Activated T-helper 2 cell treated with anti-CD3 and anti-CD28 coated beads, Interferon-gamma antibody, Interleukin-2, Interleukin-4, amounts not matched to agents 10 μg/mL and 5 μg/mL and 100 μg/mL, durations not matched to agents 14 hours and 24 hours and 36 hours (primary cell): Measurements from ENCODE around the gene TMEM238L. TPM values are rescaled to one million over a fixed set of nuclear protein-coding genes. Genes with fewer than 3 reads are reported as not detected.
A peak's percentile ranks its signal among the peaks of the same experiment; 100 is the strongest.
"Not testable (repeated sequence)": the region's sequence is repeated elsewhere in the genome, so short reads cannot be mapped to it uniquely, and the experiment has no call there.

ENCODE experiments used
- DNase-seq: peaks from one replicate; pipeline ENCODE4 v3.0.0; 2021; ENCODE audit warnings: low spot score
- H3K27ac Mint-ChIP-seq: one replicate; pipeline ENCODE4 v1.8.0; 2021; ENCODE audit warnings: mixed read lengths
- H3K27me3 Mint-ChIP-seq: one replicate; pipeline ENCODE4 v1.8.0; 2021; ENCODE audit warnings: low read depth, mixed read lengths
- H3K36me3 Mint-ChIP-seq: one replicate; pipeline ENCODE4 v1.8.0; 2021; ENCODE audit warnings: low read depth, mixed read lengths
- H3K4me1 Mint-ChIP-seq: one replicate; pipeline ENCODE4 v1.8.0; 2021; ENCODE audit warnings: low read depth, mixed read lengths
- H3K4me3 Mint-ChIP-seq: one replicate; pipeline ENCODE4 v1.8.0; 2021; ENCODE audit warnings: low read depth, mild to moderate bottlenecking, moderate library complexity, mixed read lengths
- H3K9me3 Mint-ChIP-seq: one replicate; pipeline ENCODE4 v1.8.0; 2021; ENCODE audit warnings: mixed read lengths
- intact Hi-C: fragments of 100-400 bp; cut with micrococcal nuclease; formaldehyde crosslinking; loops from one replicate; pipeline ENCODE4 v1.15.1; 2023
- total RNA-seq: library from RNA; stranded (reverse); gene quantifications from 2 replicates; pipeline ENCODE4 v1.2.3, GENCODE V29; 2022

TMEM238L gene
- total RNA-seq: not detected in 2 replicates

- H3K36me3 Mint-ChIP-seq: no peaks in the 10 kb centered on the region
- intact Hi-C loops: no loop called here
- H3K4me3 Mint-ChIP-seq: no peak within 1 kb of the TSS
- no peaks in the 10 kb centered on the region for H3K9me3 Mint-ChIP-seq
- H3K4me1 Mint-ChIP-seq: no peaks in the 10 kb centered on the region
- no peak within 1 kb of the TSS for H3K27ac Mint-ChIP-seq
- H3K27me3 Mint-ChIP-seq: no peaks in the 10 kb centered on the region
- DNase-seq: no peak
These were observed at the start of gene TMEM238L for GRCh38 chr17:10803830-10804475. Gene TMEM238L (minus strand): TSS chr17:10804099. CDS start chr17:10803963, 136 bp downstream.

- DNase-seq, H3K36me3 Mint-ChIP-seq, H3K27me3 Mint-ChIP-seq, H3K9me3 Mint-ChIP-seq, H3K4me3 Mint-ChIP-seq, H3K27ac Mint-ChIP-seq: not testable (repeated sequence)
- intact Hi-C loops: loop anchor here (5.0 kb wide), 1 partner anchor 94 kb away; no protein-coding TSS in a partner anchor
- peaks cover 12% of the 10 kb centered on the region for H3K4me1 Mint-ChIP-seq
These were observed 42.7 kb upstream of the TMEM238L start for GRCh38 chr17:10846636-10847035.

GRCh38 chr17:10845388-10845751 is 41.5 kb upstream of the TMEM238L start:
- H3K4me3 Mint-ChIP-seq: no peak overlapping the region
- H3K27me3 Mint-ChIP-seq: peaks cover 4% of the 10 kb centered on the region
- no peaks in the 10 kb centered on the region for H3K9me3 Mint-ChIP-seq
- H3K4me1 Mint-ChIP-seq: peaks cover 12% of the 10 kb centered on the region
- H3K27ac Mint-ChIP-seq: no peak overlapping the region
- no peak for DNase-seq
- intact Hi-C loops: loop anchor here (1.0 to 5.0 kb wide), 4 partner anchors 73 to 199 kb away; no protein-coding TSS in a partner anchor
- H3K36me3 Mint-ChIP-seq: no peaks in the 10 kb centered on the region

GRCh38 chr17:10844621-10845387 is 40.9 kb upstream of the TMEM238L start:
- H3K27me3 Mint-ChIP-seq: peaks cover 4% of the 10 kb centered on the region
- DNase-seq: peak; percentile 54
- no peaks in the 10 kb centered on the region for H3K36me3 Mint-ChIP-seq
- H3K4me1 Mint-ChIP-seq: peaks cover 12% of the 10 kb centered on the region
- H3K27ac Mint-ChIP-seq: no peak overlapping the region
- H3K4me3 Mint-ChIP-seq: peak overlapping the region; percentile 73
- intact Hi-C loops: loop anchor here (1.0 to 5.0 kb wide), 4 partner anchors 73 to 199 kb away; no protein-coding TSS in a partner anchor
- H3K9me3 Mint-ChIP-seq: no peaks in the 10 kb centered on the region

- H3K4me1 Mint-ChIP-seq: peaks cover 12% of the 10 kb centered on the region
- H3K27ac Mint-ChIP-seq: no peak overlapping the region
- no peaks in the 10 kb centered on the region for H3K9me3 Mint-ChIP-seq
- intact Hi-C loops: no loop called here
- no peaks in the 10 kb centered on the region for H3K36me3 Mint-ChIP-seq
- no peak for DNase-seq
- no peak overlapping the region for H3K4me3 Mint-ChIP-seq
- peaks cover 4% of the 10 kb centered on the region for H3K27me3 Mint-ChIP-seq
These were observed 39.9 kb upstream of the TMEM238L start for GRCh38 chr17:10843811-10844210.

- H3K36me3 Mint-ChIP-seq: no peaks in the 10 kb centered on the region
- no peak overlapping the region for H3K4me3 Mint-ChIP-seq
- peaks cover 12% of the 10 kb centered on the region for H3K4me1 Mint-ChIP-seq
- intact Hi-C loops: no loop called here
- H3K27me3 Mint-ChIP-seq: peaks cover 4% of the 10 kb centered on the region
- H3K9me3 Mint-ChIP-seq: no peaks in the 10 kb centered on the region
- no peak for DNase-seq
- no peak overlapping the region for H3K27ac Mint-ChIP-seq
These were observed 38.8 kb upstream of the TMEM238L start for GRCh38 chr17:10842658-10843057.

- intact Hi-C loops: no loop called here
- peaks cover under 1% of the 10 kb centered on the region for H3K4me1 Mint-ChIP-seq
These were observed 34.8 kb upstream of the TMEM238L start for GRCh38 chr17:10838682-10839081.

GRCh38 chr17:10837921-10838320 is 34.0 kb upstream of the TMEM238L start, which contains the start of gene PIRT:
Gene PIRT (minus strand): TSS chr17:10838087. CDS start chr17:10825645, 12,442 bp downstream.
- Mint-ChIP-seq H3K4me1 (no peaks in the 10 kb centered on the region), H3K36me3 (no peaks in the 10 kb centered on the region), H3K27me3 (no peaks in the 10 kb centered on the region), H3K27ac (no peak within 1 kb of the TSS), H3K4me3 (no peak within 1 kb of the TSS), H3K9me3 (no peaks in the 10 kb centered on the region)
- DNase-seq: no peak
- intact Hi-C loops: no loop called here

More at GRCh38 chr17:10838682-10839081, 34.8 kb upstream of the TMEM238L start:
- Mint-ChIP-seq H3K36me3 (no peaks in the 10 kb centered on the region), H3K9me3 (no peaks in the 10 kb centered on the region), H3K27me3 (no peaks in the 10 kb centered on the region), H3K4me3 (no peak overlapping the region), H3K27ac (no peak overlapping the region)
- no peak for DNase-seq

GRCh38 chr17:10836966-10837590 is 33.2 kb upstream of the TMEM238L start:
- H3K4me1 Mint-ChIP-seq: no peaks in the 10 kb centered on the region
- H3K4me3 Mint-ChIP-seq: no peak overlapping the region
- no peaks in the 10 kb centered on the region for H3K36me3 Mint-ChIP-seq
- no peak overlapping the region for H3K27ac Mint-ChIP-seq
- no peaks in the 10 kb centered on the region for H3K9me3 Mint-ChIP-seq
- no peaks in the 10 kb centered on the region for H3K27me3 Mint-ChIP-seq
- intact Hi-C loops: no loop called here
- no peak for DNase-seq

- no peaks in the 10 kb centered on the region for H3K4me1 Mint-ChIP-seq
- no peaks in the 10 kb centered on the region for H3K9me3 Mint-ChIP-seq
- no peak overlapping the region for H3K27ac Mint-ChIP-seq
- no peak for DNase-seq
- H3K36me3 Mint-ChIP-seq: no peaks in the 10 kb centered on the region
- H3K27me3 Mint-ChIP-seq: no peaks in the 10 kb centered on the region
- intact Hi-C loops: no loop called here
- H3K4me3 Mint-ChIP-seq: no peak overlapping the region
These were observed 32.2 kb upstream of the TMEM238L start for GRCh38 chr17:10836145-10836544.

GRCh38 chr17:10831696-10832095 is 27.8 kb upstream of the TMEM238L start:
- Mint-ChIP-seq H3K4me3 (no peak overlapping the region), H3K36me3 (no peaks in the 10 kb centered on the region), H3K4me1 (no peaks in the 10 kb centered on the region), H3K9me3 (no peaks in the 10 kb centered on the region), H3K27ac (no peak overlapping the region), H3K27me3 (peaks cover 2% of the 10 kb centered on the region)
- intact Hi-C loops: no loop called here
- no peak for DNase-seq

- Mint-ChIP-seq H3K27me3 (peaks cover 2% of the 10 kb centered on the region), H3K4me3 (no peak overlapping the region), H3K4me1 (no peaks in the 10 kb centered on the region), H3K36me3 (no peaks in the 10 kb centered on the region), H3K9me3 (no peaks in the 10 kb centered on the region), H3K27ac (no peak overlapping the region)
- no peak for DNase-seq
- intact Hi-C loops: no loop called here
These were observed 24.1 kb upstream of the TMEM238L start for GRCh38 chr17:10827898-10828552.
